ENCODE results near the gene CC2D2A.
"Not testable (repeated sequence)": the region's sequence is repeated elsewhere in the genome, so short reads cannot be mapped to it uniquely, and the experiment has no call there.

The CC2D2A gene

GRCh38 chr4:15557786-15558550 lies 88.3 kb downstream of the CC2D2A start:
- DNase-seq (ENCODE audit: low read depth in 2 of 2), result no peak

DNA sequence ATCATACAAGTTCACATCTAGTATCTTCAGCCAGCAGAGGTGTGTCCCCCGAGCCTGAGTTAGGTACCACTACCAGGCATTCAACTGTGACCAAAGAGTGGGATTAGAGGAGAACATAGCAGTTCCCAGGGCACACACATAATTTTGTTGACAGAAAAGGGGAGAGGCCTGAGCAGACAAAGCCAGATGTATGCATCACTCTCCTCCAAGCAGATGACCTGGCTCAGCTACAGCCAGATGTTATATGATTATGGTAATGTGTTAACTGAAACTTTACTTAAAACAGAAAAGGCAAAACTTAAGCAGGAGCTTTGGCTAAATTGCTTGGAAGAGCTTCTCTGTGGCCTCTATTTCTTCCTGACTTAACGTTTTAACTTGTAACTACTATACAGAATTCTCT lies 88.9 kb downstream of the CC2D2A start:
- DNase-seq (ENCODE audit: low read depth in 2 of 2), result no peak

DNA sequence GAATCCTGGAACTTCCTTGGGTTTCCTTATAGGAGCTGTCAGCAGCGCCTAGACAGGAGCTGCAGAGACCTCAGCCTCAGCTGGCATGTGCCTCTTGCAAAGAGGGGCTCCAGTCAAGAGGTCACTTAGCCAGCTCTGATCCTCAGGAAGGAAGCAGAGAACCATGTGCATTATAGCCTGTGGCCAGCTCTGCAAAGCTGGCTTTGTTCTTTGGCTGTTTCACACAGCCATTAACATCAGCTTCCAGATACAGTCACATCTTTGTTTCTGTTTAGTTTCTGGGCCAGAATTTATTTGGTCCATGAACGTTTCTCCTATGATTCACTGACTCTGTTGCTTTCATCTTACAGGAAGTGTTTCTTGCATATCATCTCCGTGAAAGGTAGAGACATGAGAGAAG lies 92.4 kb downstream of the CC2D2A start:
- DNase-seq (ENCODE audit: low read depth in 2 of 2), result no peak

GRCh38 chr4:15562623-15563022 lies 92.9 kb downstream of the CC2D2A start:
- no peak for DNase-seq (ENCODE audit: low read depth in 2 of 2)

DNA sequence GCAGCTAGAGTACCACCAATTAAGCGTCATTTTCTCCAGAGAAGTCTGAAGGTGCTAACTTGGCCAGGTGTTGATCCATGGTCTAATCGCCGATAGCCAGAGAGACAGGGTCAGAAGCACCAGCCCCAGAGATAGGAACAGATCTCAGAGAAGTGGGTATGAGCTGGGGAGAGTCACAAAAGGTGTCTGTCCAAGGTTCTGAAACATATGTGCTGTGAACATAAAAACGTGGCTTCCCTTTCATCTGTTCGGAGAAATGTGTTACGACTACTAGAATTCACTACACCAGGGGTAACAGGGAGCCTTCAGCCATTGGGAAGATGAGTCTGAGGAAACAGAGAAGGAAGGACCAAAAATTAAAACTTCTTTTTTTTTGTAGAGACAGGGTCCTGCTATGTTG lies 94.2 kb downstream of the CC2D2A start:
- DNase-seq (ENCODE audit: low read depth in 2 of 2), result no peak

DNA sequence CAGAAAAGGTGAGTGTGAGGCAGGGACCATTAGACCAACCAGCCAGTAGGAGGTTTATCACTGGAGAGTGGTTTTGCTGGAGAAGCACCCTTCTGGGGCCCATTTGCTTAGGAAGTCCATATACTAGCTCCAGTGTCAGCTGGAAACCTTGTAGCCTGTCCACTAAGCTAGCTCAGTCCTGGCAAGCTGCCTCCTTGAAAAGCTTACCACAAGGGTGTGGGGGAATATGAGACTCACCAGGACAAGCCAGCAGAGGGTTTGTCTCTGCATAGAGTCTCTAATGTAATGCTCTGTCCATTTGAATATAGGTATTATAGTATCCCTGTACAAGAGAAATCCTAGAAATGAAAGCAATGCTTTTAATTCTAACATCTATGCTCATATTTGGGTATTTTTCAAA lies 99.1 kb downstream of the CC2D2A start:
- DNase-seq (ENCODE audit: low read depth in 2 of 2), result no peak

DNA sequence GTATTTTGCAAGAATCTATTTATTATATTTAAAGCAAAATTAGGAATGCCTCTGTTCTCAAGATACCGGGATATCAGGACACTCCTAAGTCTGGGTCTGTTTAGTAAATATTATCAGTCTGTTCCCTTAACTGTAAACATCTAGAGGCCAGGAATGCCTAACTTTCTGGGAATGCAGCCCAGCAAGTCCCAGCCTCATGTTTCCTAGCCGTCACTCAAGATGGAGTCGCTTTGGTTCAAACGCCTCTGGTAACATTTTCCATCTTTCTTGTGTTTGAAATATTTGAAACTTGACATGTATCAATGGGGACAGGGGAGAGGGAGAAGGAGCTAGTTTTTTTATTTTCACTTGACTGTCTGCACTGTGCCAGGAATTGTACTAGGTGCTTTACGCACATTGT lies 100.1 kb downstream of the CC2D2A start:
- DNase-seq (ENCODE audit: low read depth in 2 of 2), result no peak

DNA sequence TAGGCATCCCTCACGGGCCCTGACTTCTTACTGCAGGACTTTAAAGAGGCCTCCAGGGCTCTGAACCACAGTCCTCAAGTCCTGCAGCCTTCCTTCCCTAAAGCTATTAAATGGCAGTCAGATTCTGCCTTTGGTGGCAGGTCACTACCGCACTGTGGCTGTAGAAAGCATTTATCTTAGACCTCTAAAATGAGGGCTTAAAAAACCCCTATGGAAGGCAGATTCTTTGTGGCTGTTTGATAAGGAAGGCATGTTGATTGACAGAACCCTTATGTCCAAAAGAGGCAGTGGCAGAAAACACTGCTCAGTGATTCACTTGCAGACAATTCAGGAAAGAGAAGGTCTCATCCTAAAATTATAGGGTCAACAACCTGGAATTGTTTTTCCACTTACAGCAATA lies 106.3 kb downstream of the CC2D2A start:
- no peak for DNase-seq (ENCODE audit: low read depth in 2 of 2)

DNA sequence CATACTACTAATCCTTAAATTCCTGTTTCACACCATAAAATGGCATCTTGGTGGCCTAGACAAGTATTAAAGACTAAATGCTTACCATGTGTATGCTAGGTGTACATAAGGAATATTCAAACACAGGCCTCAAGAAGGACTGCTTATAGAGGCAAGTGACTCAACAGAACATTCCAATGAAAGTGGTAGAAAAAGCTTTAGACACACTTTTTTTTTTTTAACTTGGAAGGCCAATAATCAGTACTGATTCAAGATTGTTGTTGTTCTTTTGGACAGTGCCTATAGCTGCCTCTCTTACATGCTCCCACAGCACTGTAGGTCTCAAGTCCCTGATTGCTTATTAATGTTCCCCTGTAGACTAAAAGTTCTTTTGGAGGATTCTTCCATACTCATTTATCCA lies 107.8 kb downstream of the CC2D2A start:
- no peak for DNase-seq (ENCODE audit: low read depth in 2 of 2)

DNA sequence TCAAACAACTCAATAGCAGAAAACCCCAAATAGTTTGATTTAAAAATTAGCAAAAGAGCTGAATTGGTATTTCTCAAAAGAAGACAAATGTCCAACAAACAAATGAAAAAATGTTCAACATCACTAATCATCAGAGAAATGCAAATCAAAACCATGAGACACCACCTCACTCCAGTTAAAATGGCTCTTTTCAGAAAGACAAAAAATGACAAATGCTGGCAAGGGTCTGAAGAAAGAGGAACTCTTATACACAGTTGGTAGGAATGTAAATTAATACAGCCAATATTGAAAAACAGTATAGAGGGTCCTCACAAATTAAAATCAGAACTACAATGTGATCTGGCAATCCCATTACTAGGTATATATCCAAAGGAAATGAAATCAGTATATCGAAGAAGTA lies 115.1 kb downstream of the CC2D2A start:
- DNase-seq (ENCODE audit: low read depth in 2 of 2), result no peak

DNA sequence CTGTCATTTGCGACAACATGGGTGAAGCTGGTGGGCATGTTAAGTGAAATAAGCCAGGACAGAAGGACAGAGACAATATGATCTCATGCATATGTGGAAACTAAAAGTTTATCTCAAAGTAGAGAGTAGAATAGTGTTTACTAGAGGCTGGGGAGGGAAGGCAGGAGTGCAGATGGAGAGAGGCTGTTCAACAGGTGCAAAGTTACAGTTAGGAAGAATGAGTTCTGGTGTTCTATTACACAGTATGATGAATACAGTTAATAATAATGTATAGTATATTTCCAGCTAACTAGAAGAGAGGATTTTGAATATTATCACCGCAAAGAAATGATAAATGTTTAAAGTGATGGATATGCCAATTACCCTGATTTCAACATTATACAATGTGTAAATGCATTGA lies 115.6 kb downstream of the CC2D2A start:
- no peak for DNase-seq (ENCODE audit: low read depth in 2 of 2)

DNA sequence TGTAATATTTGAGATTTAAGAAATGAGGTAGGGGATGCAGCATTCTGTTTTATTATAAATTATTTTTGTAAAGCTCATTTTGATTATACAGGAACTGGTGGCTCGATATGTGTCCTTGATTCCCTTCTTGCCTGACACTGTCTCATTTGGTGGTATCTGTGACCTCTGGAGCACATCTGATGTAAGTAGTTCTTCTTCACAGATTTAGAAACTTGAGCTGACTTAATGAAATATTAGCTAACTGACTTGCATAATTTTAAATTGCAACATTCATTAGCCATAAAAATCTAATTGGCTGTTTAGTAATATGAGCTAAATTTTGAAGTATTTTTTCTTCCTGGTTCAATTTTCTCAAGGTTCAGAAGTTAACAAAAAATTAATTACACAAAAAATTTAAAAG lies 116.4 kb downstream of the CC2D2A start:
- no peak for DNase-seq (ENCODE audit: low read depth in 2 of 2)

GRCh38 chr4:15587649-15588048 lies 118.0 kb downstream of the CC2D2A start:
- DNase-seq (ENCODE audit: low read depth in 2 of 2), result no peak

- no peak for DNase-seq (ENCODE audit: low read depth in 2 of 2)
Measured at GRCh38 chr4:15592799-15593198, 123.1 kb downstream of the CC2D2A start.

DNA sequence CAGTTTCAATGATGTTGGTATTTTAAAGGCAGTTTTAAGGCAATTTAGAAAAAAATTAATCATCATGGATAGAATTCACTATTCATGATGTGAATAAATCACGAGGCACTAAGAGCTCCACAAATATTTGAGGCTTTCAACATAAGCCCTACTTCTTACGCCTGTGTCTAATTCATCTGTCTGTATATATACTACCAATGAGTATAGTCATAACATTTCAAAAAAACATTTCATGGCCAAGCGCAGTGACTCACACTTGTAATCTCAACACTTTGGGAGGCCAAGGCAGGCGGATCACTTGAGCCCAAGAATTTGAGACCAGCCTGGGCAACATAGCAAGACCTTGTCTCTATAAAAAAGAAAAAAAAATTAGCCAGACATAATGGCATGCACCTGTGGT lies 129.0 kb downstream of the CC2D2A start:
- DNase-seq (ENCODE audit: low read depth in 2 of 2), result peak in 1 of 2 experiments; percentile 7

- DNase-seq (ENCODE audit: low read depth in 2 of 2), result no peak
Measured at GRCh38 chr4:15600176-15600575, 130.5 kb downstream of the CC2D2A start.

- no peak for DNase-seq (ENCODE audit: low read depth in 2 of 2)
Measured at GRCh38 chr4:15601862-15602261, 132.2 kb downstream of the CC2D2A start.

DNA sequence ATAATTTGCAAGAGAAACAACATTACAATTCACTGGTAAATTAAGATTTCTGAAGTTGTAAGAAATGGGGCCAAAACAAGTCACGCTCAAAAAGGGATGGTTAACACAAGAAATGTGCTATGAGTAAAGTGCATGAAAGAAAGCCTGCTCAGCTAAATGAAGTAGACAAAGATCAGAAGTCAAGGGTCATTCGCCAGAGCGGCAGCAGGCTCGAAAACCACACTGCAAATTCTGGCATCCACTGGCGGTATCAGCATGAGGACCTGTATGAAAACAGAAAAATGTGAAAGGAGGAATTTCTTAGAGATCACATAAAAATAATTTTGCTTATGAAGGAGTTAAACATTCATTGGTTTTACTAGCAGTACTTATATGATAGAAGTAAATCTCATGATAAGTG lies 135.9 kb downstream of the CC2D2A start:
- DNase-seq (ENCODE audit: low read depth in 2 of 2), result no peak

DNA sequence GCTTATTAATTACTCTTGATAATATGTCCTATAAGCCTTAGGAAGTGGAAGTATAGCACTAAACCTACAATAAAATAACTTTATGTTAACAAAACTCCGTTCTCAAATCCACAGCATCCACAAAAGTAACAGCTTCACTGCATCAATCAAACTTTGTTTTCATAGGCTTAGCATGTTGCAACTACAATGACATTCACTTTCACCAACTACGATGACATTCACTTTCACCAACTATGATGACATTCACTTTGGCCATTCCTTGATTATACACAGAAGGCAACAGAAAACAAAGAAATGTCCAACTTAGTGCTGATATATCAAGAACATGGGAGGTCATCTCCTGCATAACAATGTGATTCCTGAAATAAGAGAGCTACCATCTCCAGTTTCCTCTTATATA lies 141.2 kb downstream of the CC2D2A start:
- no peak for DNase-seq (ENCODE audit: low read depth in 2 of 2)

GRCh38 chr4:15612136-15612535 lies 142.5 kb downstream of the CC2D2A start:
- no peak for DNase-seq (ENCODE audit: low read depth in 2 of 2)

DNA sequence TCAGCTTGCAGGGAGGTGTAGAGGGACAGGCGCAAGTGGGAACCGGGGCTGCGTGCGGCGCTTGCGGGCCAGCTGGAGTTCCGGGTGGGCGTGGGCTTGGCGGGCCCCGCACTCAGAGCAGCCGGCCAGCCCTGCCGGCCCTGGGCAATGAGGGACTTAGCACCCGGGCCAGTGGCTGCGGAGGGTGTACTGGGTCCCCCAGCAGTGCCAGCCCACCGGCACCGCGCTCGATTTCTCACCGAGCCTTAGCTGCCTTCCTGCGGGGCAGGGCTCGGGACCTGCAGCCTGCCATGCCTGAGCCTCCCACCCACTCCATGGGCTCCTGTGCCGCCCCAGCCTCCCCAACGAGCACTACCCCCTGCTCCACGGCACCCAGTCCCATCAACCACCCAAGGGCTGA lies 145.2 kb downstream of the CC2D2A start:
- DNase-seq (ENCODE audit: low read depth in 2 of 2), result not testable (repeated sequence)

DNA sequence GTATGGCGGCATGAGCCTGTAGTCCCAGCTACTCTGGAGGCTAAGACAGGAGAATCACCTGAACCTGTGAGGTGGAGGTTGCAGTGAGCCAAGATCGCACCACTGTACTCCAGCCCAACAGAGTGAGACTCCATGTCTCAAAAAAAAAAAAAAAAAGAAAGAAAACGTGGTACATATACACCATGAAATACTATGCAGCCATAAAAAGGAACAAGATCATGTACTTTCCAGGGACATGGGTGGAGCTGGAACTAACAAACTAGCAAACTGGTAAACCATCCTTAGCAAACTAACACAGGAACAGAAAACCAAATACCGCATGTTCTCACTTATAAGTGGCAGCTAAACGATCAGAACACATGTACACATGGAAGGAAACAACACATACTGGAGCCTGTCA lies 147.7 kb downstream of the CC2D2A start:
- DNase-seq (ENCODE audit: low read depth in 2 of 2), result not testable (repeated sequence)

DNA sequence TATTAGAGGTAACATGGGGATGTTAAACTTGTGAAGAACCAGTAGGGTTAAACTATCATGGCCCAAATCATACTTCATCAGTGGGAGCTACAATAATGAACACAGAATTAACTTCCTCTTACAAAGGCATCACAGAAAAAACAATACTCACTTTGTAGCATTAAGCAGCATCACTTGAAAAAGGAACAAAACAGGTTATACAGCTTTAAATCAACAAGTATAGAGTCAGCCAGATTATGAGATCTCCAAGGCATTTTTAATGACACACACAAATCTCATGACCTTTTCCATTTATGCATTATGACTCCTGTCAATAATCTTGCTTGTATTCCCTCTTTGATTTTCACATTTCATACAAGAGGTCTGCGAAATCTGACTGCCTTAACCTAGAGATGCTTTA lies 167.1 kb downstream of the CC2D2A start:
- DNase-seq (ENCODE audit: low read depth in 2 of 2), result no peak

- DNase-seq (ENCODE audit: low read depth in 2 of 2), result no peak
Measured at GRCh38 chr4:15638418-15638817, 168.7 kb downstream of the CC2D2A start.

Measured in fibroblast of skin of left biceps (primary cell).